ENCODE data around the gene ATP5IF1. TPM values are rescaled to one million over a fixed set of nuclear protein-coding genes. Genes with fewer than 3 reads are reported as not detected.
A peak's percentile ranks its signal among the peaks of the same experiment; 100 is the strongest.

Gene ATP5IF1
- total and polyA plus RNA-seq, 3 donors from 2014 or later, result 259 to 702 (median 345) TPM

DNA sequence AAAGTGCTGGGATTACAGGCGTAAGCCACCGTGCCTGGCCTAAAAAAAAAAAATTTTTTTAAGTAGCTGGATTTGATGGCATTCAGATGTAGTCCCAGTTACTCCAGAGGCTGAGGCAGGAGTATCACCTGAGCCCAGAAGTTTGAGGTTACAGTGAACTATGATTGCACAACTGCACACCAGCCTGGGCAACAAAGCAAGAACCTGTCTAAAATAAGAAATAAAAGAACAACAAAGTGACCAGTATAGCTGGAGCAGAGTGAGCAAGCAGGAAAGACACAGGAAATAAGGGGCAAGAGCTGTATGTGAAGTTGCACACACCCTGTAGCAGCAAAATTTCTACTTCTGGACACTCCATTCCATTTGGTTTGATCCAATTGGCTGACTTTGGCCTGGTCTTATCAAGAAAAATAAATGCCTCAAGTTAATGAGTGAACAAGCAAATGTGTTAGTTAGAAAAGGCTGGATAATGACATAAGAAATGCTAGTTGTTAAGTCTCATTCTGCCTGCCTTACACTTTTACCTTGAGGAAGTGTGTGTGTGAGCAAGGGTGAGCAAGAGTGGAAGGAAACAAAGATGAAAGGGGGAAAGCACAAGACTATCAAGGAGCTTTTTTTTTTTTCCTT lies 7.9 kb downstream of the ATP5IF1 start:
- intact Hi-C loops (cut with DNase I; ENCODE audit: low total_unique reads), result no loop called here
- H3K36me3 ChIP-seq (ENCODE audit: low read depth, missing control alignments), result no peaks in the 10 kb centered on the region
- H3K27ac ChIP-seq, result no peak overlapping the region
- WGBS, 2 donors, result 79 to 81% methylated on average over 2 of the region's 2 CpGs
- H3K9me3 ChIP-seq, result no peaks in the 10 kb centered on the region
- no peak for DNase-seq
- TF ChIP-seq CTCF (IDR thresholded peaks at IDR 0.05), result no peak
- no peak for TF ChIP-seq POLR2A (IDR thresholded peaks at IDR 0.05)
- H3K4me1 ChIP-seq, result peaks cover 14% of the 10 kb centered on the region
- H3K27me3 ChIP-seq, result no peaks in the 10 kb centered on the region
- H3K4me3 ChIP-seq, result no peak overlapping the region

DNA sequence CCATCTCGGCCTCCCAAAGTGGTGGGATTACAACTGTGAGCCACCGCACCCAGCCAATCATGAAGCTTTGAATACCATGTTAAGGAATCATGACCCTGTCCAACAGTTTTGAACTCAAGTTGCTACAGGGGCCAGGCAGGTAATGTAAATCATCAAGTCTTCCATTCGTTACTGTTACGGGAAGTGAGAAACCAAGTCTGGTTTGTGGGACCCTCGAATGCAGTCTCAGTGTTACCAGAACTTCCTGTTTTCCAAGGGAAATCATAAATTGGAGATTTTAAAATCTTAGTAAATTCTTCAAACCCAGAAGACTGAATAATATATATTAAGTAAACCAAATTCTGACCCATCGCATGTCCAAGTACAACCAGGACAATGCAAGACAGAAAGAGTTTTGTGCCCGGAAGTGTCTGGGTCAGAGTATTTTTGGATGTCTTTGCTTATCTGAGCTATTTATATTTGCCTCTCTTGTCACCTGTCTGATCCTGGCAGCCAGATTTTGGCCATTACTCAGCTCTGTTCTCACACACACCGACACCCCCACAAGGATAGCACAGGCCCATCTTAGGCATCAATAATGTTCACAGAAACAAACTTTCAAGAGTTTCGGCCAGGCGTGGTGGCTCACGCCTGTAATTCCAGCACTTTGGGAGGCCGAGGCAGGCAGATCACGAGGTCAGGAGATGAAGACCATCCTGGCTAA lies 8.8 kb downstream of the ATP5IF1 start:
- 88% methylated on average over 13 of the region's 13 CpGs for WGBS, 2 donors
- Histone ChIP-seq H3K27ac (no peak overlapping the region), H3K9me3 (no peaks in the 10 kb centered on the region), H3K36me3 (ENCODE audit: low read depth, missing control alignments) (no peaks in the 10 kb centered on the region), H3K27me3 (no peaks in the 10 kb centered on the region), H3K4me3 (no peak overlapping the region), H3K4me1 (peaks cover 16% of the 10 kb centered on the region)
- TF ChIP-seq POLR2A (IDR thresholded peaks at IDR 0.05) (no peak), CTCF (IDR thresholded peaks at IDR 0.05) (no peak)
- DNase-seq, result no peak
- intact Hi-C loops (cut with DNase I; ENCODE audit: low total_unique reads), result no loop called here

DNA sequence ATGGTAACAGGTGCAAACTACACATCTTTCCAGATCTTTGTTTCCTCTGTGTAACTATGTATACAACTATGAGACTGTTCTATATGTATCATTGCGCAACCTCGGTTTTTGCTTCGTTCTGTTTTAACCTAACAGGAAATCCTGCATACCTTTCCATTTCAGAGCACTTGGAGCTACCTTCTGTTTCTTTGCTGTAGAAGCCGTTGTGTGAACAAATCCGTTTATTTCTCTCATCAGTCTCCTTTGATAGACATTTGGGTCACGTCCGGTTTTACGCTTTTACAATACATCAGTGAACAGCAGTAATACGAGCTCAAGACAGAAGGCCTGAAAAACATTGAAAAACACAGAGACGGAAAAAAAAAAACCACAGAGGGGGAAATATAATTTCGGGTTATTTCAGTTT lies 10.5 kb downstream of the ATP5IF1 start:
- 6 to 7% methylated on average over 11 of the region's 11 CpGs for WGBS, 2 donors
- no peak for DNase-seq
- H3K27ac ChIP-seq, result peak overlapping the region; percentile 81
- no peaks in the 10 kb centered on the region for H3K9me3 ChIP-seq
- no peaks in the 10 kb centered on the region for H3K27me3 ChIP-seq
- intact Hi-C loops (cut with DNase I; ENCODE audit: low total_unique reads), result no loop called here
- peaks cover 16% of the 10 kb centered on the region for H3K4me1 ChIP-seq
- no peaks in the 10 kb centered on the region for H3K36me3 ChIP-seq (ENCODE audit: low read depth, missing control alignments)
- TF ChIP-seq CTCF (IDR thresholded peaks at IDR 0.05) (no peak), POLR2A (IDR thresholded peaks at IDR 0.05) (no peak)
- peak overlapping the region; percentile 67 to 76 for H3K4me3 ChIP-seq

DNA sequence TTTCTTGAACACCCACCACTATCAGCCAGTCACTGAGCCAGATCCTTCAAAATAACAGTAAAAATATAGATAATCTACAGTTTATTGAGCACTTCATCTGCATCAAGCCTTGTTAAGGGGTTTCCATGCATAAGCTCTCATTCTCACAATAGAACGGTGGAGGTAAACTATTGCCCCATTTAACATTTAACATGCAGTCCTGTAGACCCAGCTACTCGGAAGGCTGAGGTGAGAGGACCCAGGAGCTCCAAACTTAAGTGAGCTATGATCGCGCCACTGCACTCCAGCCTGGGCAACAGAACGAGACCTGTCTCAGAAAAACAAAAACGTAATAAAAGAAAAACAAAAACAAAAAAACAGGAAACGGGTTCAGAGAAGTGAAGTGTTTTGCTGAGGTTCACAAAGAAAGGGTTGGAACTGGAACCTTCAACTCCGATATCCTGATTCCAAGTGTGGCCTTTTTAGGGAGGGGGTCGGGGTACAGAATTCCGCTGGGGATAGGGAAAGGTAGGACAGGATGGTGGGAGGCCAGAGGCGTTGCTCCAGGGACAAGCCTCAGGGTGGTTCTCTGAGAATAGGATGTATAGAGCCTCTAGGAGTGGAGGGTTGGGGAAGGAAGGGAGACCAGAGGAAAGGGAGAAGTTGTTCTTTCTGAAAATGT lies 11.8 kb downstream of the ATP5IF1 start:
- Histone ChIP-seq H3K36me3 (ENCODE audit: low read depth, missing control alignments) (no peaks in the 10 kb centered on the region), H3K4me1 (peaks cover 16% of the 10 kb centered on the region), H3K27ac (peak overlapping the region; percentile 81), H3K4me3 (peak overlapping the region; percentile 67 to 76), H3K27me3 (no peaks in the 10 kb centered on the region), H3K9me3 (no peaks in the 10 kb centered on the region)
- no peak for TF ChIP-seq POLR2A (IDR thresholded peaks at IDR 0.05)
- TF ChIP-seq CTCF (IDR thresholded peaks at IDR 0.05), result no peak
- intact Hi-C loops (cut with DNase I; ENCODE audit: low total_unique reads), result no loop called here
- 26 to 41% methylated on average over 11 of the region's 11 CpGs for WGBS, 2 donors
- no peak for DNase-seq
